D721Med (cell line): ENCODE results near the gene RSPH3.
"Not testable (repeated sequence)": the region's sequence is repeated elsewhere in the genome, so short reads cannot be mapped to it uniquely, and the experiment has no call there.

Experiments
- DNase-seq: peaks from one replicate; pipeline ENCODE4 v3.0.0; 2011; ENCODE audit warnings: low spot score; ENCODE audit not compliant: insufficient read length
- FAIRE-seq: peaks from 2 replicates; lab custom pipeline; 2011; peaks lifted over from hg19 to GRCh38; lab: Jason Lieb, UNC
- TF ChIP-seq, protein P1 (sequence below): IDR thresholded peaks from 2 replicates; pipeline ENCODE4 v1.5.1; 2012; ENCODE audit warnings: mild to moderate bottlenecking, control low read depth; ENCODE audit not compliant: insufficient read depth; ENCODE audit errors: missing control alignments

The RSPH3 gene

GRCh38 chr6:158958504-158959386 is 41.3 kb downstream of the RSPH3 start:
- no peak for FAIRE-seq
- TF ChIP-seq, protein P1, sequence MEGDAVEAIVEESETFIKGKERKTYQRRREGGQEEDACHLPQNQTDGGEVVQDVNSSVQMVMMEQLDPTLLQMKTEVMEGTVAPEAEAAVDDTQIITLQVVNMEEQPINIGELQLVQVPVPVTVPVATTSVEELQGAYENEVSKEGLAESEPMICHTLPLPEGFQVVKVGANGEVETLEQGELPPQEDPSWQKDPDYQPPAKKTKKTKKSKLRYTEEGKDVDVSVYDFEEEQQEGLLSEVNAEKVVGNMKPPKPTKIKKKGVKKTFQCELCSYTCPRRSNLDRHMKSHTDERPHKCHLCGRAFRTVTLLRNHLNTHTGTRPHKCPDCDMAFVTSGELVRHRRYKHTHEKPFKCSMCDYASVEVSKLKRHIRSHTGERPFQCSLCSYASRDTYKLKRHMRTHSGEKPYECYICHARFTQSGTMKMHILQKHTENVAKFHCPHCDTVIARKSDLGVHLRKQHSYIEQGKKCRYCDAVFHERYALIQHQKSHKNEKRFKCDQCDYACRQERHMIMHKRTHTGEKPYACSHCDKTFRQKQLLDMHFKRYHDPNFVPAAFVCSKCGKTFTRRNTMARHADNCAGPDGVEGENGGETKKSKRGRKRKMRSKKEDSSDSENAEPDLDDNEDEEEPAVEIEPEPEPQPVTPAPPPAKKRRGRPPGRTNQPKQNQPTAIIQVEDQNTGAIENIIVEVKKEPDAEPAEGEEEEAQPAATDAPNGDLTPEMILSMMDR = no peak
- no peak for DNase-seq

GRCh38 chr6:158955255-158955654 is 44.7 kb downstream of the RSPH3 start:
- DNase-seq (no peak), FAIRE-seq (no peak)
- TF ChIP-seq, protein P1 = no peak

- no peak for FAIRE-seq
- no peak for DNase-seq
- TF ChIP-seq, protein P1 = no peak
These were observed 45.2 kb downstream of the RSPH3 start for GRCh38 chr6:158954753-158955152.

DNA sequence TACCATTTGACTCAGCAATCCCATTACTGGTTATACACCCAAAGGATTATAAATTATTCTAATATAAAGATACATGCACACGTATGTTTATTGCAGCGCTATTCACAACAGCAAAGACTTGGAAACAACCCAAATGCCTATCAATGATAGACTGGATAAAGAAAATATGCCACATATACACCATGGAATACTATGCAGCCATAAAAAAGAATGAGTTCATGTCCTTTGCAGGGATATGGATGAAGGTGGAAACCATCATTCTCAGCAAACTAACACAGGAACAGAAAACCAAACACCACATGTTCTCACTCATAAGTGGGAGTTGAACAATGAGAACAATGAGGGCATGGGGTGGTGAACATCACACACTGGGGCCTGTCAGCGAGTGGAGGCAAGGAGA is 48.0 kb downstream of the RSPH3 start:
- FAIRE-seq, DNase-seq: not testable (repeated sequence)

GRCh38 chr6:158951565-158951964 is 48.4 kb downstream of the RSPH3 start:
- not testable (repeated sequence) for FAIRE-seq, DNase-seq

DNA sequence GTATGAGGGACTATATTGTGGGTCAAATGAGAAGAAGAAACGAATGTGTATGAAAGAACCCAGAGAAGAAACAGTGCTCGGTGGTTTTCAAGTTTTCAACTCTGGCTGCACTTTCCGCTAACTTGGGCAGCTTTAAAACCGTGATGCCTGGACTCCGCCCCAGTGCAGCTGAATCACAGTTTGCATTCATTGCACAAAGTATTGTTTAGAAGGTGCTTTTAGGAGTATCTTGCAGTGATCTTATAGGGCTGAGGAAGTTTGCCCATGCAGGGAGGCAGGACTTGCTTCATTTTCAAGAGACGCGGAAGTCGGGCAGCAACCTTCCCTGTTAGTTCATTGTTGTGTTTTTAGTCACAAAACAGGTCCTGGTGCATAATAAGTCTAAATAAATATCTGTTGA is 52.7 kb downstream of the RSPH3 start:
- DNase-seq = no peak

DNA sequence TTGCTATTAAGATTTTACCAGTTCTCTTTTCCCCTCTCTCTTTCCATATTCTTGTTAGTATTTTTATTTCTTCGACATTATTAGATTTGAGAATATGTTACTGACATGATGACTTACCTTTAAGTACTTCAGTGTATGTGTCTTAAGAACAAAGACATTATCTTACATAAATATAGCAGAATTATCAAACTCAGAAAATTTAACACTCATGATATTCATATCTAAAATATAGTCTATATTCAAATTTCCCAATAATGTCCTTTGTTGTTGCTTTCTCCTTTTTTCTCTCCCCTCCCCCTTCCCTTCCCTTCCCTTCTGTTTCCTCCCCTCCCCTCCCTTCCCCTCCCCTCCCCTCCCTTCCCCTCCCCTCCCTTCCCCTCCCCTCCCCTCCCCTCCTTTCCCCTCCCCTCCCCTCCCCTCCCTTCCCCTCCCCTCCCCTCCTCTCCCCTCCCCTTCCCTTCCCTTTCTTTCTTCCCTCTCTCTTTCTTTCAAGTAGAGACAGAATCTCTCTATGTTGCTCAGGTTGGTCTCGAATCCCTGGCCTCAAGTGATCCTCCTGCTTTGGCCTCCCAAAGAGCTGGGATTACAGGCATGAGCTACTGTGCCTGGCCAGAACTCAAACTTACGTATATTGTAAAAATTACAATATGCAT is 56.5 kb downstream of the RSPH3 start:
- TF ChIP-seq, protein P1 = no peak
- no peak for FAIRE-seq
- DNase-seq = no peak

More for the DNA sequence above, 52.7 kb downstream of the RSPH3 start:
- no peak for FAIRE-seq
- TF ChIP-seq, protein P1 = no peak

- no peak for DNase-seq
- TF ChIP-seq, protein P1 = no peak
- FAIRE-seq = no peak
These were observed 57.7 kb downstream of the RSPH3 start for GRCh38 chr6:158942349-158942748.
